ENCODE results near the gene SPIRE1. TPM values are rescaled to one million over a fixed set of nuclear protein-coding genes. Genes with fewer than 3 reads are reported as not detected.

The SPIRE1 gene
- total RNA-seq, 1 experiment from 2014 or later, result 26.1 TPM

- TF ChIP-seq, protein P1, sequence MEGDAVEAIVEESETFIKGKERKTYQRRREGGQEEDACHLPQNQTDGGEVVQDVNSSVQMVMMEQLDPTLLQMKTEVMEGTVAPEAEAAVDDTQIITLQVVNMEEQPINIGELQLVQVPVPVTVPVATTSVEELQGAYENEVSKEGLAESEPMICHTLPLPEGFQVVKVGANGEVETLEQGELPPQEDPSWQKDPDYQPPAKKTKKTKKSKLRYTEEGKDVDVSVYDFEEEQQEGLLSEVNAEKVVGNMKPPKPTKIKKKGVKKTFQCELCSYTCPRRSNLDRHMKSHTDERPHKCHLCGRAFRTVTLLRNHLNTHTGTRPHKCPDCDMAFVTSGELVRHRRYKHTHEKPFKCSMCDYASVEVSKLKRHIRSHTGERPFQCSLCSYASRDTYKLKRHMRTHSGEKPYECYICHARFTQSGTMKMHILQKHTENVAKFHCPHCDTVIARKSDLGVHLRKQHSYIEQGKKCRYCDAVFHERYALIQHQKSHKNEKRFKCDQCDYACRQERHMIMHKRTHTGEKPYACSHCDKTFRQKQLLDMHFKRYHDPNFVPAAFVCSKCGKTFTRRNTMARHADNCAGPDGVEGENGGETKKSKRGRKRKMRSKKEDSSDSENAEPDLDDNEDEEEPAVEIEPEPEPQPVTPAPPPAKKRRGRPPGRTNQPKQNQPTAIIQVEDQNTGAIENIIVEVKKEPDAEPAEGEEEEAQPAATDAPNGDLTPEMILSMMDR (conservative IDR thresholded peaks at IDR 0.05), result no peak
- TF ChIP-seq EZH2 (IDR thresholded peaks at IDR 0.05; ENCODE audit: low read depth), result no peak
- H3K4me2 ChIP-seq, result no peak overlapping the region
These were observed 247.8 kb downstream of the SPIRE1 start for GRCh38 chr18:12410081-12410481.

DNA sequence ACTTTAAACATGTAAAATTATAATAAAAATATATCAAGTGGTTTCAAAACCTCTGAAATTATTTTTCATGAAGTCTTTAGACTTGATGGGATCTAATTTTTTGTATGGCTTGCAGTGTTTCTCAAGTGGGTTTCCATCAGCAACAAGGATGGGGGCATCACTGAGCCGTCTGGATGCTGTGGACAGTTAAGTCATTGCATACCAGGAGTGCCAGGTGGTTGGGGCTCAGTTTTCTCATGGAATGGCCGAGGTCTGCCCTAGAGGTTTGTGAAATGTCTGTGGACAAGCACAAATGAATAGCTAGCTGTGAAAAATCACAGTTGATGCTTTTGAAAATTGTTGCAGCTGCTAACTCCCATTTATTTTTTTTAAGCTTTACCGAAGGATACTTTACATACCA, 248.4 kb downstream of the SPIRE1 start:
- Histone ChIP-seq H3K4me3 (no peak overlapping the region), H3K27me3 (ENCODE audit: insufficient read depth, low read depth) (no peaks in the 10 kb centered on the region), H3K79me2 (ENCODE audit: low read depth) (peaks cover 20% of the 10 kb centered on the region), H3K9me3 (ENCODE audit: insufficient read depth, low read depth) (no peaks in the 10 kb centered on the region), H3K36me3 (ENCODE audit: low read depth) (no peaks in the 10 kb centered on the region), H3K4me2 (0 out of 2 replicates have a peak overlapping the region, but pooled peaks have one; percentile 28), H2AFZ (no peak overlapping the region), H3K4me1 (replicated peaks; ENCODE audit: insufficient read depth) (peaks cover 23% of the 10 kb centered on the region), H3K27ac (no peak overlapping the region), H3F3A (ENCODE audit: insufficient read depth, low read depth) (no peaks in the 10 kb centered on the region; the same call in 1 of the 2 replicates), H3K9me2 (ENCODE audit: insufficient read depth) (no peaks in the 10 kb centered on the region), H4K20me1 (ENCODE audit: insufficient read depth) (no peaks in the 10 kb centered on the region)
- ChIA-PET CTCF (no interaction called here), POLR2A (ENCODE audit: unreplicated experiment) (interaction anchor here (0.7 kb wide), 1 partner anchor 200 kb away, joined by 3 read pairs; no protein-coding TSS in a partner anchor)
- TSS peak; percentile 31 for BruUV-seq (replicated peaks)
- intact Hi-C loops (cut with micrococcal nuclease; ENCODE audit: unreplicated experiment), result no loop called here
- TF ChIP-seq EZH2 (IDR thresholded peaks at IDR 0.05; ENCODE audit: low read depth), result no peak
- TF ChIP-seq, protein P1 (conservative IDR thresholded peaks at IDR 0.05), result no peak
- no peak for DNase-seq

More at GRCh38 chr18:12410081-12410481, 247.8 kb downstream of the SPIRE1 start:
- Histone ChIP-seq H3K79me2 (ENCODE audit: low read depth) (peaks cover 20% of the 10 kb centered on the region), H3F3A (ENCODE audit: insufficient read depth, low read depth) (no peaks in the 10 kb centered on the region; the same call in 1 of the 2 replicates), H2AFZ (no peak overlapping the region), H3K9me3 (ENCODE audit: insufficient read depth, low read depth) (no peaks in the 10 kb centered on the region), H3K4me1 (replicated peaks; ENCODE audit: insufficient read depth) (peaks cover 22% of the 10 kb centered on the region; the same call in 1 of the 2 replicates), H4K20me1 (ENCODE audit: insufficient read depth) (no peaks in the 10 kb centered on the region), H3K4me3 (no peak overlapping the region), H3K27me3 (ENCODE audit: insufficient read depth, low read depth) (no peaks in the 10 kb centered on the region), H3K36me3 (ENCODE audit: low read depth) (no peaks in the 10 kb centered on the region), H3K27ac (no peak overlapping the region), H3K9me2 (ENCODE audit: insufficient read depth) (no peaks in the 10 kb centered on the region)
- ChIA-PET CTCF (no interaction called here), POLR2A (ENCODE audit: unreplicated experiment) (interaction anchor here (0.7 kb wide), 1 partner anchor 199 kb away, joined by 3 read pairs; no protein-coding TSS in a partner anchor)
- no TSS peak for BruUV-seq (replicated peaks)
- intact Hi-C loops (cut with micrococcal nuclease; ENCODE audit: unreplicated experiment), result no loop called here
- no peak for DNase-seq

GRCh38 chr18:12408247-12408869, 249.5 kb downstream of the SPIRE1 start:
- Histone ChIP-seq H3K9me3 (ENCODE audit: insufficient read depth, low read depth) (no peaks in the 10 kb centered on the region), H3K4me3 (peak overlapping the region; percentile 90), H3K9me2 (ENCODE audit: insufficient read depth) (no peaks in the 10 kb centered on the region), H3K79me2 (ENCODE audit: low read depth) (peaks cover 20% of the 10 kb centered on the region), H3K27ac (no peak overlapping the region), H3K4me1 (replicated peaks; ENCODE audit: insufficient read depth) (peaks cover 34% of the 10 kb centered on the region), H2AFZ (peak overlapping the region; percentile 81; the same call in 1 of the 2 replicates), H4K20me1 (ENCODE audit: insufficient read depth) (no peaks in the 10 kb centered on the region), H3K4me2 (peak overlapping the region; percentile 97), H3K27me3 (ENCODE audit: insufficient read depth, low read depth) (no peaks in the 10 kb centered on the region), H3K36me3 (ENCODE audit: low read depth) (no peaks in the 10 kb centered on the region), H3F3A (ENCODE audit: insufficient read depth, low read depth) (peaks cover 9% of the 10 kb centered on the region; the same call in 1 of the 2 replicates)
- no TSS peak for BruUV-seq (replicated peaks)
- TF ChIP-seq EZH2 (IDR thresholded peaks at IDR 0.05; ENCODE audit: low read depth), result no peak
- no peak for DNase-seq
- intact Hi-C loops (cut with micrococcal nuclease; ENCODE audit: unreplicated experiment), result no loop called here
- CTCF ChIA-PET, result no interaction called here
- POLR2A ChIA-PET (ENCODE audit: unreplicated experiment), result interaction anchor here (0.5 to 1.2 kb wide), 5 partner anchors 86 to 583 kb away, joined by 3 to 5 read pairs (median 3); partner anchors contain the start of genes CEP192 and IMPA2

Measured in PC-9 (cell line).